ENCODE measurements around the gene RNASE7.

DNA sequence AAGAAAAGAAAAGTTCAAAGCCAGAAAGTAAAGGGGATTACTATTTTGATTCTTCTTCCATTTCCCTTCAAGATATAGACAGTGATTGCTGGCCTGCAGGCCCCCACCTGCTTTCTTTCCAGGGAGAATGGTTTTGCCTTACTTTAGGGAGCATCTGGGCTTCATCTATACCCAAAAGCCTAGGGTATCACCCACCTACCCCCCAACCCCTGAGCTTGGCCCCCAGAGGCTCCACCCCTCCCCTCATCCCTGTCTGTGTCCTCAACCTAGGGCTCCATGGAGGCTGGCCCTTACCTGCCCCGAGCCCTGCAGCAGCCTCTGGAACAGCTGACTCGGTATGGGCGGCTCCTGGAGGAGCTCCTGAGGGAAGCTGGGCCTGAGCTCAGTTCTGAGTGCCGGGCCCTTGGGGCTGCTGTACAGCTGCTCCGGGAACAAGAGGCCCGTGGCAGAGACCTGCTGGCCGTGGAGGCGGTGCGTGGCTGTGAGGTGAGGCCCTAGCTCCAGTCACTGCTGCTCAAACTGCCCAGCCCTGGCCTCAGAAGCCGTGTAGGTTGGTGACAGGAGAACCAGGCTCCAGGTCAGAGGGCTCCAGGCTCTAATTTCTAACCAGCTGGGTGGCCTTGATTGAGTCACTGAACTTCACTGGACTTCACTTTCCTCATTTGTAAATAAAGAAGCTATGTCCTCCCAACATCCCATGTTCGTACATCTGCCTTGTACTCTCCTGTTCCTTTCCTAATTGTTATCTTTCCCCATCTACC is 41.6 kb downstream of the RNASE7 start:
- TF ChIP-seq, protein P1, sequence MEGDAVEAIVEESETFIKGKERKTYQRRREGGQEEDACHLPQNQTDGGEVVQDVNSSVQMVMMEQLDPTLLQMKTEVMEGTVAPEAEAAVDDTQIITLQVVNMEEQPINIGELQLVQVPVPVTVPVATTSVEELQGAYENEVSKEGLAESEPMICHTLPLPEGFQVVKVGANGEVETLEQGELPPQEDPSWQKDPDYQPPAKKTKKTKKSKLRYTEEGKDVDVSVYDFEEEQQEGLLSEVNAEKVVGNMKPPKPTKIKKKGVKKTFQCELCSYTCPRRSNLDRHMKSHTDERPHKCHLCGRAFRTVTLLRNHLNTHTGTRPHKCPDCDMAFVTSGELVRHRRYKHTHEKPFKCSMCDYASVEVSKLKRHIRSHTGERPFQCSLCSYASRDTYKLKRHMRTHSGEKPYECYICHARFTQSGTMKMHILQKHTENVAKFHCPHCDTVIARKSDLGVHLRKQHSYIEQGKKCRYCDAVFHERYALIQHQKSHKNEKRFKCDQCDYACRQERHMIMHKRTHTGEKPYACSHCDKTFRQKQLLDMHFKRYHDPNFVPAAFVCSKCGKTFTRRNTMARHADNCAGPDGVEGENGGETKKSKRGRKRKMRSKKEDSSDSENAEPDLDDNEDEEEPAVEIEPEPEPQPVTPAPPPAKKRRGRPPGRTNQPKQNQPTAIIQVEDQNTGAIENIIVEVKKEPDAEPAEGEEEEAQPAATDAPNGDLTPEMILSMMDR (conservative IDR thresholded peaks at IDR 0.05 in 1 of 2, IDR thresholded peaks at IDR 0.05 in 1 of 2; ENCODE audit: extremely low read depth in 1 of 2, insufficient read depth in 1 of 2, low read depth in 1 of 2, low read length in 2 of 2) = no peak
- no peak for TF ChIP-seq EZH2 (IDR thresholded peaks at IDR 0.05; ENCODE audit: borderline replicate concordance, low read length)
